AG09309 (cell line): ENCODE results near the gene SUB1.
"Not testable (repeated sequence)": the region's sequence is repeated elsewhere in the genome, so short reads cannot be mapped to it uniquely, and the experiment has no call there.

Experiments
- DNase-seq: peaks from one replicate; pipeline ENCODE4 v3.0.0-alpha.2; 2010; ENCODE audit warnings: low read depth
- H3K4me3 ChIP-seq: 2 replicates; pipeline ENCODE4 v1.5.1; 2011; ENCODE audit warnings: mild to moderate bottlenecking, low read depth, low read length, moderate library complexity; ENCODE audit not compliant: control insufficient read depth
- CTCF ChIP-seq: IDR thresholded peaks from 2 replicates; pipeline ENCODE4 v1.5.1; 2011; ENCODE audit warnings: mild to moderate bottlenecking, low read depth, low read length, inconsistent platforms; ENCODE audit not compliant: insufficient read depth, control insufficient read depth; ENCODE audit errors: missing control alignments

Gene SUB1

GRCh38 chr5:32628049-32628844 lies 42.9 kb downstream of the SUB1 start:
- no peak overlapping the region for H3K4me3 ChIP-seq
- no peak for DNase-seq
- TF ChIP-seq CTCF = no peak

DNA sequence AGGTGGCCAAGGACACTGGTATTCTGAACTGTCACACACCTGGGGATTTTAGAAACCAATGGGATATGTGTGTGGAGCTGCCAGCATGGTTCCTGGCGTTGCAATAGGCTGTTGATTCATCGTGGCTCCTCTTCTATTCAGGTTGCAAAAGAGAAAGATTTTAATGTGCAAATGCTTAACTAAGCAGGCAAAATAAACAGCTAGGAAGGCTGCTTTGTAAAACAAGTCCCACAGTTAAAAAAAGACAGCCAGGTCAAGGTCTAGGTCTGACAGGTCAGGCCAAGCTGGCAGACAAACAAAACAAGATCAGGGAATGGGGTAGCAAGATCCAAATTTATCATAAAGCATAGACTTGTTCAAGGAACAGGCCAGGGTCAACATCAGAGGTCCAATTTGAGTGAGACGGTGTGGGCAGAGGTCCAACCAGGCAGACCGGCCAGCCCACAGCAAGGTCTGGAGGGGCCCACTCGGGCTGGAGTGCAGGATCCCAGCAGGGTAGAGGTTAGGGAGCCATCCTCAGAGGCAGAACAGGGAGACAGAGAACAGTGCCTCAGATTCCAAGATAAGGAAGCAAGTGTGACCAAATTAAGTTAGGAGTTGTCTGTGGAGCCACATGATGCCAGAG lies 45.6 kb downstream of the SUB1 start:
- DNase-seq = no peak
- no peak overlapping the region for H3K4me3 ChIP-seq
- no peak for TF ChIP-seq CTCF

GRCh38 chr5:32633017-32633416 lies 47.7 kb downstream of the SUB1 start:
- DNase-seq, H3K4me3 ChIP-seq: not testable (repeated sequence)

GRCh38 chr5:32638309-32638708 lies 53.0 kb downstream of the SUB1 start:
- no peak for DNase-seq
- H3K4me3 ChIP-seq = no peak overlapping the region
- TF ChIP-seq CTCF = no peak

DNA sequence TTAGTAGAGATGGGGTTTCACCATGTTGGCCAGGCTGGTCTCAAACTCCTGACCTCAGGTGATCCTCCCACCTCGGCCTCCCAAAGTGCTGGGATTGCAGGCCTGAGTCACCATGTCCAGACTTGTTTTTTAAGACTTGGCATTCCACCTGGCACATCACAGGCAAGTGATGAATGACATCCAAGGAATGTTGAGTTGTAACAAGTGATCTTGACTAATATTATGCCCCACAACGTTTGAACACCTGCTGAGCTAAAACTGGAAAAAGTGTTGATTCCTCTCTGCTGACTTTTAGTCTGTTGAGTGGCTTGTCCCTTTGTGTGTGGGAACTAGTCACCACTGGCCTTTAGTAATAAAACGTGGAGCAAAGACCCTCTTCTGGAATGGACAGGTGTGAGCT lies 54.6 kb downstream of the SUB1 start:
- no peak for TF ChIP-seq CTCF
- no peak overlapping the region for H3K4me3 ChIP-seq
- DNase-seq = no peak

DNA sequence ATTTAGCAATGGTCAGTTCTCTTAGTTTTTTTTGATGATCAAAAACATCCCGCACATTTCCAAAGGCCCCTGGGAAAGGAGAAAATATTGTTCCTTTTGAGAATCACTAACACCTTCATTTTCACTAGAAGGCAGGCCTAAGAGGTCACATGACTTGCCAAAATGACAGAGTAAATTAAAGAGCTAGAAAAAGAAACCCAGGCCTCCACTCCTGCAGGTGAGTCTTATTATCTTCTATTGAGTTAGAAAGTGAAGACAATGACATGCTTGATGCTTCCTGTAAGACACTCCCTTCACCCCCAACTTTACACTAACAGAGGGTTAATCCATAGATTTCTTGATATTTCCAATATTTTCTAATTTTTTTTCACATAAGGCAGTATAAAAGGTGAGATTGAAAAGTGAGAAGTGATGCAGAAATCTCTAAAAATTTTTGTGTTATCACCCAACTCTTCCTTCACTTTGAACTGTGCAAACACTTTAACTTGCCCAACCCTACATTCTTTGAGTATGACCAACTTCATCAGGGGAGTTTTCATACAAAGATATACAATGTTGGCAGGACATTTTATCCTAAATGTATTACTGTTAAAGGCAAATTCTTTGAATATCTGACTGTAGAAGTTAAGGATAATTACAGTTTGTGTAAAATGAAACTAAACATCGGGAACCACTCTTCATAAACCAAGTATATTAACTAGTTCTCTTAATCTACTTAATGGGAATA lies 57.1 kb downstream of the SUB1 start:
- no peak for TF ChIP-seq CTCF
- no peak for DNase-seq
- H3K4me3 ChIP-seq = no peak overlapping the region

- H3K4me3 ChIP-seq = no peak overlapping the region
- DNase-seq = no peak
- TF ChIP-seq CTCF = no peak
These were observed 59.9 kb downstream of the SUB1 start for GRCh38 chr5:32645246-32645645.
